GM12891 (cell line): ENCODE data around the gene ANAPC7.

Experiments
- PAX5 ChIP-seq: IDR thresholded peaks from 2 replicates; pipeline ENCODE4 v1.6.1; 2011; ENCODE audit warnings: low read length, moderate library complexity, mild to moderate bottlenecking; ENCODE audit not compliant: insufficient read depth, severe bottlenecking
- POLR2A ChIP-seq: IDR thresholded peaks from 2 replicates; pipeline ENCODE4 v1.6.1; 2011; ENCODE audit warnings: low read depth, low read length, control low read depth
- POLR2AphosphoS5 ChIP-seq: IDR thresholded peaks from 2 replicates; pipeline ENCODE4 v1.6.1; 2011; ENCODE audit warnings: low read depth, low read length, control low read depth
- TAF1 ChIP-seq: IDR thresholded peaks from 2 replicates; pipeline ENCODE4 v1.6.1; 2011; ENCODE audit warnings: low read depth, low read length, control low read depth

DNA sequence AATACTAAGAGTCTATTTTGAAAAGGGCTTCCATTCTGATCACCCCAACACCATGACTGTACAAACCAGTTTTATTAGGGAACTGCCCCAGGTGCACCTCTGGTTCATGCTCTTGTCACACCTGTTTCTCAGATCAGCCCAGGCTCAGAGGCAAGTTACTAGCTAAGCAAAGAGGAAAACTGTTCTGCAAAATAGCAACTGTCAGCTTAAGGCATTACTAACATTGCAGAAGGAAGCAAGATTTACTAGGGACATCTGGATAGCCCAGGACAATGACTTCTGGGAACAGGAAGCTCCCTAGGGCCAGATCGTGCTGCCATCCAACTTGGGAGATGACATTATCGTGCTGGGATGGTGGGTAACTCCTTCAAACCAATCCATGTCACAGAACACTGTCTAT lies 30.1 kb downstream of the ANAPC7 start:
- TF ChIP-seq POLR2A (no peak), TAF1 (no peak), POLR2AphosphoS5 (no peak), PAX5 (no peak)
